ENCODE data around the gene LAMA1. TPM values are rescaled to one million over a fixed set of nuclear protein-coding genes. Genes with fewer than 3 reads are reported as not detected.
A peak's percentile ranks its signal among the peaks of the same experiment; 100 is the strongest.

Gene LAMA1
- total RNA-seq, 1 experiment from 2014 or later: 0.39 TPM

DNA sequence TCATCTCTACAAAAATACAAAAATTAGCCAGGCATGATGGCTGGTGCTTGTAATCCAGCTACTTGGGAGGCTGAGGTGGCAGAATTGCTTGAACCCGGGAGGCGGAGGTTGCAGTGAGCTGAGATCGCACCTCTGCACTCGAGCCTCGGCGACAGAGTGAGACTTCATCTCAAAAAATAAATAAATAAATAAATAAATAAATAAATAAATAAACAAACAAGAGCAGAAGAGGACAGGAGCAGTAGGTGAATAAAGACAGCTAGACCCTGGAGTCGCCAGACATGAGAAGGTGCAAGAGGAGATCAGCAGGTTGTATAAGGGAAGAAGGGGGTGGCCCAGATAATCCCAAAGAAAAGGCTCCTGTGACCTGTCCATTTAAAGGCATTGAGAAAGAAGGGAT, 12.3 kb downstream of the LAMA1 start:
- no peak for DNase-seq (ENCODE audit: low read depth)

DNA sequence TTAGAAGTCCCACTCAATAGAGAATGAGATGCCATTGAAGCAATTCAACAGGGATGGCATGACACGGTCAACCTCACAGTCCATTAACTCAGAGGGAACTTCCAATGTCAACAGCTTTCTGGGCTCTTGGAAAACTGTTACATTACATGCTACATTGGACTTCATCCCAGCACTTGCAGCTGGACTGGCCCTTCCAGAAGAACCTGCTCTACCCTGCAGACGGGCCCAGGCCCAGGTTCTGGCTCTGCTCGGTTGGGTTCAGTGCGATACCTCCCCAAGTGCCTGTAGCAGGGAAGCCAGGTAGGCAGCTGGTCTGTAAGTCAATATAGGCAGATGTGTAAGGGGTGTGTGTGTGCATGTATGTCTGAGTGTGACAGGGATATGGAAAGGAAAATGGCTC, 12.9 kb downstream of the LAMA1 start:
- no peak for DNase-seq (ENCODE audit: low read depth)

DNA sequence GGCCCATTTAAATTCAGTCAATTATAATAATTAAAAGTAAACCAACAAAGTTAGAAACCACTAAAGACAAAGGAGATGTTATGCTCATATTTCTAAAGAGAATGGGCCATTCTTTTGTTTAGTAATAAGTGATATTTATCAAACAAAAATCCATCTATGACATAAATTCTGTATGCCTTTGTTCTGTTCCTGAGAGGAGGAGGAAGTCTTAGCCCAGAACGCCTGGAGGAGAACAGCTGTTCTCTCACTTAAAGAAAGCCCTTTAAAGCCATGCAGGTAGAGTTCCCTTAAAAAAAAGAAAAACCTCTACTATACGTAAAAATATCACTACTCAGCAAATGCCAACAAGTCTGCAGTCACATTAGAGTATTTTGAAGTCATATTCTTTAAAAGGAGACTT, 15.5 kb downstream of the LAMA1 start:
- DNase-seq (ENCODE audit: low read depth): no peak

DNA sequence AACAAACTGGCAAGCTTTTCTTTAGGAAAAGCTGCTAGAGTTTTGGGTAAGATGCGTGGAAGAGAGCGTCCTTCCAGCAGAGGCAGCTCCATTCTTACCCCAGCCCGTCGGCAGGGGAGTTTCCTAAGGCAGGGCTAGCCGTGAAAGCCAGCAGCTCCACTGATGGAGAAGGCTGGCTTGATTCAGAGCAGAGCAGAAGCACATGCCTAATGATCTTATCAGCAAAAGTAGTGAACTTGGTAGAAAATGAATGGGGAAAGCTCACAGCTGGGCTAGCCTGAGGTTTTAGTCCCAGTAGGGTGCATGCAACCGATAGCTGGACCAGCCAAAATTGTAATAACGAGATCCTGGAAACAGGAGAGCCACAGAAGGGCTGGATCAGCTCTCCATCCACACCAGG, 20.8 kb downstream of the LAMA1 start:
- no peak for DNase-seq (ENCODE audit: low read depth)

DNA sequence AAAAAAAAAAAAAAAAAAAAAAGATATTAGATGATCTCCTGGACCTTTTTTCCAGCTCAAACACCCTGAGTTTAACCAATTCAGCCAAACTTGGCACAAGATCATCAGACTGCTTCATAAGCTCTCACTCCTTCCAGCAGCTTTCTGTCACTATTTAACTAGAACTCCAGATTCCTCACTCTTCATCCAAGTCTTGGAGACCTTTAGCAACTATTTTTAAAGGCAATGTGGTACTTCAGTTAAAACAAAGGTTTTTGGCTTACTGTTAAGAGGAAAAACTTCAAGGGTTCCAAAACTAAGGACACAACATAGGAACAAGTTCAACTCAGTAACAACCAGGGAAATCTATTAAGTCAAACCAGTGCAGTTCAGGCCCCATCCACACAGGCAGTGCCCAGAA, 23.2 kb downstream of the LAMA1 start:
- DNase-seq (ENCODE audit: low read depth): no peak

DNA sequence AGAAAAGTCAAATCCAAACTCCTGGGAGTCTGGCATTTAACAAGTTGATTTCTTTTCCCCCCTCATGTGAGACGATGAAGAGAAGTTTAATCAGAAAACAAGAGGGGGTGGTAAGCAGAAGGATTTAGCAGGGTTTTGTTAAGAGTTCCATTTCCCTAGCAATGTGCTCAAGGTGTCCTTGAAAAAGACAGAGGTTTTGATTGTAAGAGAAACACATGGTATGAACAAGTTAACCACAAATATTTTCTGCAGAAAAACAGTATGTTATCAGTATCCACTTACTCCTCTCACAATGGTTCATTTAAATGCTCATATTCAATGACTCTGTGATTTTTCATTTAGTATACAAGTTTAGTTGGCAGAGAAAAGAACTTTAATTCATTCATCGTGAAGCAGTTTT, 26.8 kb downstream of the LAMA1 start:
- no peak for DNase-seq (ENCODE audit: low read depth)

DNA sequence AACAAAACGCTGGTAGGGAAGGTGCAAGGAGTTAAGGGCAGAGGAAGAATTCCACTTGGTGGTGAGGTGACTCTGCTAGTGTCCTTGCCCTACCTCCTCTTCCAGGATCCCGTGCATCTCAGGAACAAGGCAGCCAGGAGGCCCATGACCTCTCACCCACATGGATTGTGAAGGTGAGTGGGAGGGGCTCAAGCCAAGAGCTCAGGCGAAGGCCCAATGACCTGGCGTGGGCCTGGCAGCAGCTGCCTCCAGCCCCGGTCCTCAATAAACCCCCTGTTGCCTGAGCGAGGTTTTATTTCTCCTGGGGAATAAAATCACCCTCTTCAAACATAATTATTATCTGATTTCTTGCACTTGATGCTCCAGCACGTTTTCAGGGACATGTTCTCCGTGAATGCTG, 28.2 kb downstream of the LAMA1 start:
- DNase-seq (ENCODE audit: low read depth): no peak

DNA sequence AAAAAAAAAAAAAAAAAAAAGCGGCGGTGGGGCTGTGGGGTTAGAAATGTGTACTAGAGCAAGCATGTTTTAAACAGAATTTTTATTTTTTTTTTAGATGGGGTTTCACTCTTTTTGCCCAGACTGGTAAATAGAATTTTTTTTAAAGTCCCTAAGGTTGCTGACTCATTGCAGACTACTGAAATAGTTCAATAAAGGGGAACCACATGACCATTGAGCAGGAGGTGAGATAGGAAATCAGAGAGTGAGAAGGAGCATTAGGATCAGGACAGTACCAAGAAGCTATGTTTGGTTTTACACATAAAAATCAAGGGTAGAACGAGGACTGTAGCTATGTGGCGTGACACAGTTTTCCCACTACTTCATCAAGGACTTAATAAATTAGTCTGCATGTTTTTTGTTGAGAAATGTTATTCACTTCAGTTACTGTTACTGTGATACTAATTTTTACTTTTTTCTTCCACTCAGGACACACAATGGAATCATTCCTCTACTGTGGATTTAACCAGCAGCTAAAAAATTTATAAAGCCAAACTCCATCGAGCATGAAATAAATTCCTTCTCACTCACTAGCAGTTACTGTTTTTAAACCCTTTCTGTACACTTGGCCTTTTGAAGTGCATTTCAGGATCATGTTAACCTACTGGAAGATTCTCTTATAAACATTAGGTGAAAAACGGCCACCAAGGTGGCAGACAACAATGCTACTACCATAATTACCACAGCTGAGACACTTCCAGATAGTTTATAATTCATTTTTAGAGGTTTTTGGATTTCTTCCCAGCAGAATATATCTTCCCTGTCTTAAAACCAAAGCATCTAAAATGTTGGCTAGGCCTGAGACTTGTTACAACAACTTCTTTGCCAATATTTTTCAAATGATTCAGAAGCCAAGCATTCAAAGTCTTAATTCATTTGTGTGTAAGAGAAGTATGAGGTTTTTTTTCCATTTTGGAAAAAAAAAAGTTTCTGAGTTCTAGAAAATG, 33.2 kb downstream of the LAMA1 start:
- peak; percentile 54 for DNase-seq (ENCODE audit: low read depth)

DNA sequence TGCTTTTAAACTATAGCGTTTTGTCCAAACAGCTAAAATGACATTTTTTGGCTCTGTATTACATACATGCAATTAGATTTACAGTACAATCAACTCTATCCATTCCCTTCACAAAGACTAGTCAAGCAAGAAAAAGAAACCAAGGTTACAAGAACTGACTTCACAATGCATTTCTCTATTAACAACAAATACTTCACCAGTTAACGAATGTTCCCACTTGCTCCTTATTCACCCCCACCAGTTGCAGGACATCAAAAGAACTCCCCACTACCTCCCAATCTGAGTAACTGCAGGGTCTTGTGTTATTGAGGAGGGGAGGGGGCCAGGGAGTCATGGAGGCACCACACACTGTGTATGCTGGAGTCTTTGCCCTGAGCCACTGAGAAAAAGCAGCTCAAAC, 34.9 kb downstream of the LAMA1 start:
- DNase-seq (ENCODE audit: low read depth): no peak

DNA sequence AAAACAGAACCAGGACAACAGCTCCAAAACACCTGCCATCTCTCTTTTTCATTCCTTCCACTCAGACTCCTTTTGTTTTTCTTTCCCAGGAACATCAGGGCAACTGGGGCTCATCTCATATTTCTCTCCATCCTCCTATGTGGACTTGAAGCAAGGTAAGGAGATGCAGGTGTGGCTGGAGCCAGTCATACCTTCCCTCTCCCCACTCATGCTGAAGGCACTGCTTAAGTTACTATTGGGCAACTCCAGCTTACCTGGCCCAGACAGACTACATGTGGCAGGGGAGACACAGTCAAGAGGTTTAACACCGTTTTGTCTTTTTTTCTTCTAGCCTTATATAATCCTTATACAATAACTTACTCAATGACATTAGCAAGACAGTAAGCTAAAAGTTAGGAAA, 38.4 kb downstream of the LAMA1 start:
- no peak for DNase-seq (ENCODE audit: low read depth)

DNA sequence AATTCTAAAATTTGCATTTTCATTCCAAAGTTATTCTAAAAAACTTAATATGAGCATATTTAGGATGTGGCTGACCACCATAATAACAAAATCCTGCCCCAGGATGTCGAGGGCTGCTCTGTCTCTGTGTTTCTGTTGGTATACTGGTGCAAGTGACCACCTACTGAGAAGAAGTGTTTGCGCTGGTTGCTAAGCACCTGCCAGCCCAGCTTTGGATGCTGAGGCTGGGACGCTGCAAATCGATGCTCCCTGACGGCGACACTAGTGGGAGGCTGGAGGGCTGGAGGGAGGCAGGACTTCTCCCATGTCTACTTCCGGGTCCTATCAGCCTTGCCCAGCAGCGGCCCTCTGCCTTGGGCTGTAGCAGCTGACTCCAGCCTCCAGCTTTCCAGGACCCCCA, 45.0 kb downstream of the LAMA1 start:
- DNase-seq (ENCODE audit: low read depth): no peak

DNA sequence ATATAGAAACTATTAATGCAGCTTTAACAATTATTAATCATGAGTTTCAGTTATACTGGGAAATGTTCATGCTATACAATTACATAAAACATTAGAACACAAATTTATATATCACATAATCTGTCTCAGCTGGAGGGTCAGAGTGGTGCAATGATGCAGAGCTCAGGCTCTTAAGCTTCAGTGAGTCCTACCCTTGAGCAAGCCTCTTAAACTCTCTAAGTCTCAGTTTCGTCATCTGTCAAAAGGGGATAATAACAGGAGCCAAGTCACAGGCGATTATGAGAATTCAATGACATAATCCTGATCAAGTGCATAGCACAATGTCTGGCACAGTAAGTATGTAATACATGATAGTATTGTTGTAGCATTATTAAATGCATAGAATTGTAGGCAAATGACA, 46.0 kb downstream of the LAMA1 start:
- DNase-seq (ENCODE audit: low read depth): no peak

DNA sequence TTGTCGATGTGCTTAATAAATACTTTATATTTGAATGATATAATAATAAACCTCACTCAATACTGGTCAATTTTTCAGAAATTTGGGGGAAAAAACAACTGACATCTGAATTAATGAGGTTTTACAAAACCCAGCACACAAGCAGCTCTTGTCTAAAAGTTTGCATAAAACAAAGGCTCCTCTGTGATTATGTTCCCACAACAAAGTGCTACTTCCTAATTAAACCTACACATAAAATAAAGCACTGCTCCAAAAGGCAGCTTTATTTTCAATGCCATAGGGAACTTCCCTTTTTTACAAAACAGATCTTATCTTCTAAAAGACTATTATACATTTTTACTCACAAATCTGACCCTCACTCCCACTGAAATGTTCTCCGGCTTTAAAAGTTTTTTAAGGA, 47.1 kb downstream of the LAMA1 start:
- no peak for DNase-seq (ENCODE audit: low read depth)

DNA sequence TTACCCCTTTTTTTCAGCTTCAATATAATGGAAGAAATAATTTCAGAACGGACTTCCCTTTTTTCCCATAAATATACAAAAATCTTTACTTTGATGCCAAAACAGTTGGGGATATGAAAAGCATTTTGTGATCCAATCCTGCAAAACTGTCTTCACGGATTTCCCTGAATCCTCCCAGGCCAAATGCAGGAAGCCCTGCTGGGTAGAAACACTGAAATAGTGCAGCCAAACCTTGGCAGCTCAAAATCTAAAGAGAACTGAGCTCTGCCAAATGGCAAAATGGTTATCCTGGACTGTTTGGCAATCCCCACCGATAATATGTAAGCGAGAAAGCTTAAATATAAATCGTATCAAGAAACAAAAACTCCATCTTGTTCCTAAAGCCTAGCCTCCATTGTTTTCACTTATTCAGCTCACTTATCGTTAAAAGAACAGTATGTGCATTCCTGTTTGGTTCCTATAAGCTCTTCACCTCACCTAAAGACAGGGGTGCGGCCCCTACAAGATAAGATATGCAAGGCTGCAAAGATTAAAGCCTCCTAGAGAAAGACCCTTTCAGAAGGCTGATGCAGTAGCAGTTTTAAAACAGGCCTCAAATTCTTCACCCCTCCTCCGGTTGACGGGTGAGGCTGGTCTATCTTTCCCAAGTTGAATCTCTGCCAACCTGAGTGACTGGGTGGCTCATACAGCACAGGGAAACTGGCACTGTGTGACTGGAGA, 48.6 kb downstream of the LAMA1 start:
- DNase-seq (ENCODE audit: low read depth): no peak

DNA sequence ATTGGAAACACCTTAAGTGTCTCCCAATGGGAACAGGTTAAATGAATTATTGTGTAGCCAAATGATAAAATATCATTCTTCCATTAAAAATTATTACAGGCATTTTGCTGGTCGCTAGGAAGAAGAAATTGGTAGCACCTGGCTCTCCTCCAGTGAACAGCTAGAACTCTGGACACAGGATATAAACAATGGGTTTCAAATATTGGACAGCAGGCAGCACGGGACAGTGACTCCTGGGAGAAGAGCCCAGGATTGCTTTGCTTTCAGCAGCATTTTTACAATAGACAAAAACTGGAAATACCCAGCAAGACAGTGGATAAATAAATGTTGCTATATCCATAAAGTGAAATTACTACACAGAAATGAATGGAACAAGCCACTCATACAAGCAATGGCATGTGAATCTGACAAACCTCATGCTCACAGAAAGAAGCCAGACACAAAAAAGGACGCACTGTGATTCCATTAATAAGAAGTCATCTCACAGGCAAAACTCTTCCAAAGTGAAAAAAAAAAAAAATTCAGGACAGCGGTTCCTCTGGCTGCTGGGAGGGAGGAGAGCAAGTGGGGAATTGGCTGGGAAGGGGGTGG, 50.5 kb downstream of the LAMA1 start:
- no peak for DNase-seq (ENCODE audit: low read depth)

DNA sequence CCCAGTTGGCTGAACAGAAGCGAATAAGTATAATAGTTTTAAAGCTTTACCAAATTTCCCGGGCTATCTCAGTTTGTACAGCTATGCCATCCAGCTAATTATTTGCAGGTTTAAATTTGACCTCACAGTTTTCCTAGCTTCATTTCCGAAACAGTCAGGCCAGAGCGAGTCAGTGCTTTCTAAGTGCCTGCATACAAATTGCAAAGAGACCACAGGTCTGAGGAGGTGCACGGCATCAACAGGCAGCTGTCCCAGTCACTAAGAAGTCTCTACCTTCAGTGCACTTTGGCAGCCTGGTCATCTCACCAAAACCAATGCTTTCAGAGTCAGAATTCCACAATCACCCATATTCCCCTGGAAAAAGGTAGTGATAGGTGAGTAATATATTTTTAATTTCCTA, 51.9 kb downstream of the LAMA1 start:
- DNase-seq (ENCODE audit: low read depth): no peak

DNA sequence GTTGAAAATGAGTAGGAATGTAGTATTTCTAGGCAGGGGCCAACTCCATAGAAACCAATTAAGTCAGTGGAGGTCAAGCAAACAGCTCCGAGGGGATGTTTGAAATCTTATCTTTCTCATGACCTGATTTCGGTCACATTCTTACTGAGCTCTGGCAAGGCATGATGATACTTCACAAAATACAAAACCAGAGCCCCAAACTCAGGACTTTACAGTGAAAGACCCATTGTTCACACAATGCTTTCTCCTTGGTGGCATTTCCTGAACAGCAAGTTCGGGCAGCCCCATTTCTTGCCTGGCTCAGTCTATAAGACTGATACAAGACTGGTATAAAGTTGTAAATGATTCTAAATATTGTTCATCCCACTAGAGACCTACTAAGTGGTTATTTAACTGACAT, 53.3 kb downstream of the LAMA1 start:
- no peak for DNase-seq (ENCODE audit: low read depth)

DNA sequence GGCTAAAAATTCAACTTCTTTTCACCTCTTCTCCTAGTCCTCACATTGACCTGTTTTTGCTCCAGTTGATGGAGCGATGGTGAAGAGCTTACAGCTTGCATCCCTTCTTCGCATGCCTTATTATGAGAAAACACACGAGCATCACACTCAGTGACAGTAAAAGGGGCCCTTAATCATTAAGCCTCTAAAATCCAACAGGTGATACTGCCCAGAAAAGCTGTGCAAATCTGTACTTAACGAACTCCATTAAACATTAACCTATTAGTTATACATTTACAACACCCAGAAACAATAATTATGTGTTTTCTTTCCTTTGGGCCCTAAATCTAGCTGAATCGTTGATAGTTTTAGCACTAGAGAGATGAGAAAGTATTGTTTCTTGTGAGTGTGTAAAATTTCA, 54.8 kb downstream of the LAMA1 start:
- DNase-seq (ENCODE audit: low read depth): no peak

DNA sequence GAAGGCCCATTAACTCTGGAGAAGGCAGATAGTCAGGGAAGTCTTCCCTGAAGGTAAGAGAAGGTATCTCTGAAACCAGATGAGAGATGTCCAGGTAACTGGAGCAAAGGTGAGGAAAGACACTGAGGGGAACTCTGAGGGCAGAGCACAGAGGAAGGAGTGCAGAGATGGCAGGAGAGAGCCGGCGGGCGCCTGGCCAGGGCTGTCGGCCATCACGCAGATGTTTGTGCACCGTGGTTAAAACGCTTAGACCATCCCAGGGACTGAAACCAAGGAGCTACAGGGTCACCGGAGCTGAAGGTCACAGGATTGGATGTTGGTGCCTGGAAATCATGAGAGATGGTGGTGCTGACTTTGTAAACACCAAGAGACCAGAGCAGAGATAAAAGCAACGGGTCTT, 55.4 kb downstream of the LAMA1 start:
- no peak for DNase-seq (ENCODE audit: low read depth)

DNA sequence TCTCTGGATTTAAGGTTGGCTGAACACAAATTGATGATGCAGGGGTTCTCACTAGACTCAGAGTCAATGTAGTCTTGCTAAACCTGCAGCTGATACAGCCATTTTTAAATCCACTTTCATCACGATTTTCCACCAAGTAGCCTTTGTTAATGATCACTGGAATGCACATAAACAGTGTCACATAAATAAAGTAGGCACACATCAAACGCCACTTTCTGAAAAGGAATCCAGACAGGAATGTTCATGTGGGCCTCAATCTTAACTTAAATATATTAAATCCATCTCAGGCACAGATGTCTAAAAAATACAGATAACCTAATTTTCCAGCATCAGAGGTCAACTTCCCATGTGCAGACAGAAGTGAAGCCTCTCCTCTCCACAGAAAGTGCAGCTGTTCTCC, 58.3 kb downstream of the LAMA1 start:
- DNase-seq (ENCODE audit: low read depth): no peak

DNA sequence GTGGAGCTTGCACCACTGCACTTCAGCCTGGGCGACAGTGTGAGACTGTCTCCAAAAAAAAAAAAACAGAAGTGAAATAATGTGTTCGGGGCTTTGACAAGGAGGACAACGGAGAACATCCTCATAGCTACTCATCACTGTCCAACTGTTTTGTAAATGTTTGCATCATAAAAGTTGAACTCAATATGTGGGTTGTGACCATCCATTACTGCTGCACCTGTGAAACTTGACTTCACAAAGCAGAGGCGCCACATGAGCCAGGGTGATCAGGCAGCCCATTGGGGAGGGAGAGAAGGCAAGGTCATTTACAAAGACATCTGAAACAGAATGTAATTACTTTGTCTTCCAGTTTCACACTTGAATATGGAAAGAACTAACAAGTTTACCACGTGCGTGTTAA, 61.6 kb downstream of the LAMA1 start:
- no peak for DNase-seq (ENCODE audit: low read depth)

DNA sequence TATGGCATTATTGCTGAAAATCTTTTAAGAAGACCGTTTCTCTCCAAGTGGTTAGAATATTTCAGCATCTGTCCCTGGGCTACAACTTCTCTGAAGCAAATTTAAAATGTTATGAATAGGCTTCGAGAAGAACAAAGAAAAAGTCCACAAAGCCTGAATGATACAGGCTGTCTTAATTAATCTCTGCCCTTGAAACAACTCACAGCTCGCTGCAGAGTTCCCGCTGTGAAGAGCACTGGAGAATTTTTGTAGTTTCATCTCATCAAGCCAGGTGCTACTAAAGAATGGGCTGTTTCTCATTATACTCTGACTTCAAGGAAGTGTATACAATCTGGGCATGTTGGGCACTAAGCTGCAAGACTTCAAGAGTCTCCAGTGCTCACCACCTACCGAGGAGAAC, 67.6 kb downstream of the LAMA1 start:
- DNase-seq (ENCODE audit: low read depth): no peak

DNA sequence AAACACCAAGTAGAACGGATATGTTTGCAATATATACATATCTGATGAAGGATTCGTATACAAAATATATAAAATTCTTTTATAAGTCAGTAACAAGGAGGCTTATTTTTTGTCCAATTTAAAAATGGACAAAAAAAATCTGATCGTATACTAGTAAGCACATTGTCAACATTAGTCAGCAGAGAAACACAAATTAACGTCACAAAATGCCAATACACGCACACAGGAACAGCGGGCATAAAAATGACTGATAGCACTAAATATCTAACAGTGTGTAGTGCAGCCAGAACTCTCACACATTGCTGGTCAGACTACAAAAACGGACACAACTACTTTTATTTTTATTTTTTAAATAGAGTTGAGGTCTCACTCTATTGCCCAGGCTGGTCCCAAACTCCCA, 69.5 kb downstream of the LAMA1 start:
- DNase-seq (ENCODE audit: low read depth): no peak
